GM10266 (cell line): ENCODE measurements around the gene PLA2G7.
"Not testable (repeated sequence)": the region's sequence is repeated elsewhere in the genome, so short reads cannot be mapped to it uniquely, and the experiment has no call there.

Experiments
- DNase-seq: peaks from one replicate; pipeline ENCODE4 v3.0.0; 2012; ENCODE audit errors: extremely low spot score
- CTCF ChIP-seq: IDR thresholded peaks from 2 replicates; pipeline ENCODE4 v1.5.1; 2012; ENCODE audit warnings: mild to moderate bottlenecking, low read depth; ENCODE audit not compliant: control insufficient read depth, insufficient read depth; ENCODE audit errors: missing control alignments

PLA2G7 gene

GRCh38 chr6:46773201-46773855 lies 38.2 kb upstream of the PLA2G7 start:
- DNase-seq = no peak

DNA sequence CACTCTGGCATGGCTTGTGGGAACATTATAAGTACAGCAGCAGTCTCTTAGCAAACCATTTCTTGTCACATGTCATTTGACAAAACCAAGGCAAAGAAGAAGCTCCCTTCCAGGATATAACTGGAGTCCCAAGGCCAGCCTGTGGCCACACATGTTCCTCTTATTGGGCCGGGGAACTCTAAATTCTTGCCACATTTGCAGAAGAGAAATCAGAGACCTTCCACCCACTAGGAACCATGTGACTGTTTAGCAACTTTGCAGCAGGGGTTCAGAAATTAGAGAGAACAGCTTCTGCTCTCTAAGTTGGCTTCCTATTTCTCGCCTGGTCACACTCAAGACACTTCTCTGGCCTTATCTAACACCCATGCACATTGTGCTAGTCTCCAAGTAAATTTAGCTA lies 37.6 kb upstream of the PLA2G7 start:
- peak; percentile 23 for DNase-seq
- TF ChIP-seq CTCF = no peak

More at GRCh38 chr6:46773201-46773855, 38.2 kb upstream of the PLA2G7 start:
- TF ChIP-seq CTCF = no peak

DNA sequence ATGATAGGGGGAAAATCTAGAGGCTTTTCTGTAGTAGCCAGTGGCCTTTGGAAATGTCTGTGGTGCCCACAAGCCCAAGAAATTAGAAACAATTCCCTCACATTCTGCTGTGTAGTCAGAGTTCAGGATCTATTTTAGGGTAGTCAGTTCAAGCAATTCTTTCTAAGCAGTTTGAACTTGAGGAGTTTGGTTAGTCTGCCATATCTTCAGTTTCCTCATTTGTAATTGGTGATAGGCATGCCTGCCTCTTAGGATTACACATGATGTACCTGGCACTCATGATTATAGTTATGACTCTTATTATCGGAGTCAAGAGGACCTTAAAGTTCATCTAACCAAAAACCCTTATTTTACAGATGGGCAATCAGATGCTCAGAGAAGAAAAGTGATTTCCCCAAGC lies 36.8 kb upstream of the PLA2G7 start:
- DNase-seq = no peak
- no peak for TF ChIP-seq CTCF

GRCh38 chr6:46764961-46765360 lies 29.8 kb upstream of the PLA2G7 start:
- no peak for DNase-seq
- no peak for TF ChIP-seq CTCF

DNA sequence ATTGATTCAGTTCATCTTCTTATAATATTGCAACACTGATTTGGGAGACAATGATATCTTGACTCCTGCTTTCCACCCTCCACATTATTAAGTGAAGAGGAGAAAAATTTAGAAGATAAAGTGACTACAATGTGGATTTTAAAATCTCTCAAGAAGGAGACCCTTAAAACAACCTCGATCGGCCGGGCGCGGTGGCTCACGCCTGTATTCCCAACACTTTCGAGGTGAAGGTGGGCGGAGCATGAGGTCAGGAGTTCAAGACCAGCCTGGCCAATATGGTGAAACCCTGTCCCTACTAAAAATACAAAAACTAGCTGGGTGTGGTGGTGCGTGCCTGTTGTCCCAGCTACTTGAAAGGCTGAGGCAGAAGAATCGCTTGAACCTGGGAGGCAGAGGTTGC lies 29.1 kb upstream of the PLA2G7 start:
- not testable (repeated sequence) for DNase-seq

- DNase-seq = no peak
- no peak for TF ChIP-seq CTCF
These were observed 28.3 kb upstream of the PLA2G7 start for GRCh38 chr6:46763466-46763865.

DNA sequence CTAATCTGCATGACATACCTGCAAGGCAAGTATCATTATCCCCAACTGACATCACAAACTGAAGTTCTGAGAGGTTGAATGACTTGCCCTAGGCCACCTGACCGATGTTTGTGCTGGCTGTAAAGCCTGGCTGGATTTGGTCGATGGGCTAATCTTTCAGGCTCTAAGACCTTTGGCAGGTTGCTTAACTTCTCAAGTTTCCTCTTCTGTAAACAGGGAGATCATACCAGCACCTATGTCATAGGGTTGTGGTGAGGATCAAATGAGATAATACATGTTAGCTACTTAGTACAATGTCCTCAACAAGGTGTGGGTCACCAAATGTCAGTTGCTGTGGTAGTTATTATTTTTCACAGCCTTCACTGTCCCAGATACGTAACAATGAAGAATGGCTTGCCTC lies 25.8 kb upstream of the PLA2G7 start:
- no peak for DNase-seq
- no peak for TF ChIP-seq CTCF
